Prostate gland (tissue), 2 donors: ENCODE measurements around the gene ALK.

ENCODE experiments used
- POLR2A ChIP-seq: fragments of 450-650 bp; IDR thresholded peaks from one replicate; pipeline ENCODE4 v1.6.1; 2016; ENCODE audit warnings: antibody characterized with exemption, mild to moderate bottlenecking
- POLR2AphosphoS5 ChIP-seq: sonication (generic); formaldehyde crosslinking; IDR thresholded peaks from one replicate; pipeline ENCODE4 v1.6.1; 2017; ENCODE audit warnings: antibody characterized with exemption
- TF ChIP-seq, protein P1 (sequence below), 4 experiments: fragments of 200-600 bp in 2 of 4; fragments of 450-650 bp in 2 of 4; sonication (generic) in 2 of 4; IDR thresholded peaks; 1 replicate in 3 of 4; 2 replicates in 1 of 4; pipeline ENCODE4 v1.5.1; 2016 to 2019; ENCODE audit warnings: antibody characterized with exemption in 4 of 4, mild to moderate bottlenecking in 2 of 4, moderate library complexity in 2 of 4

DNA sequence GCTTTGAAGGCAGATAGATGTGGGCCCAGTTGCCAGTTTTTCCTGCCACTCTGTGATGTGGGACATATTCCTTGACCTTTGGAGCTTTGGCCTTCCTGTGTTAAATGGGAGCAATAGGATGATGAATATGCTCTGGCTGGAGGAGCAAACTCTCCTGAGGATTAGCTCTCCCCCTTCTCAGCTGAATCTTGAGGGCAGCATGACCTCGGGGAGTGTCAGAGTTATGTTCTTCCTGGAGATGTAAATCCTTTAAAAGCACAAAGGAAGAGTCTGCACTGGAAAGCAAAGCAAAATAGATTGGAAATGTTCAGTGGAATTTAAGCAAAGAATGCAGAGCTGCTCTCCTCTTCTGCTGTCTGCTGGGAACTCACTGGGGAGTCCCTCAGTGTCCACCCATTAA lies 160.1 kb downstream of the ALK start:
- TF ChIP-seq, protein P1, sequence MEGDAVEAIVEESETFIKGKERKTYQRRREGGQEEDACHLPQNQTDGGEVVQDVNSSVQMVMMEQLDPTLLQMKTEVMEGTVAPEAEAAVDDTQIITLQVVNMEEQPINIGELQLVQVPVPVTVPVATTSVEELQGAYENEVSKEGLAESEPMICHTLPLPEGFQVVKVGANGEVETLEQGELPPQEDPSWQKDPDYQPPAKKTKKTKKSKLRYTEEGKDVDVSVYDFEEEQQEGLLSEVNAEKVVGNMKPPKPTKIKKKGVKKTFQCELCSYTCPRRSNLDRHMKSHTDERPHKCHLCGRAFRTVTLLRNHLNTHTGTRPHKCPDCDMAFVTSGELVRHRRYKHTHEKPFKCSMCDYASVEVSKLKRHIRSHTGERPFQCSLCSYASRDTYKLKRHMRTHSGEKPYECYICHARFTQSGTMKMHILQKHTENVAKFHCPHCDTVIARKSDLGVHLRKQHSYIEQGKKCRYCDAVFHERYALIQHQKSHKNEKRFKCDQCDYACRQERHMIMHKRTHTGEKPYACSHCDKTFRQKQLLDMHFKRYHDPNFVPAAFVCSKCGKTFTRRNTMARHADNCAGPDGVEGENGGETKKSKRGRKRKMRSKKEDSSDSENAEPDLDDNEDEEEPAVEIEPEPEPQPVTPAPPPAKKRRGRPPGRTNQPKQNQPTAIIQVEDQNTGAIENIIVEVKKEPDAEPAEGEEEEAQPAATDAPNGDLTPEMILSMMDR (IDR thresholded peaks at IDR 0.05): no peak
- TF ChIP-seq POLR2A (no peak), POLR2AphosphoS5 (no peak)
